NB4 (cell line): ENCODE results near the gene BICRA.

ENCODE experiments used
- DNase-seq: peaks from one replicate; pipeline ENCODE4 v3.0.0; 2010; ENCODE audit warnings: low read depth
- H3K4me3 ChIP-seq: one replicate; pipeline ENCODE4 v1.5.1; 2011; ENCODE audit warnings: mild to moderate bottlenecking, low read depth, low read length, moderate library complexity
- CTCF ChIP-seq: IDR thresholded peaks from one replicate; pipeline ENCODE4 v1.5.1; 2012; ENCODE audit warnings: low read depth, low read length
- MAX ChIP-seq: IDR thresholded peaks from 2 replicates; pipeline ENCODE4 v1.6.1; 2011; ENCODE audit warnings: low read depth, low read length
- MYC ChIP-seq: IDR thresholded peaks from 2 replicates; pipeline ENCODE4 v1.6.1; 2011; ENCODE audit warnings: low read depth, low read length
- POLR2A ChIP-seq: IDR thresholded peaks from 2 replicates; pipeline ENCODE4 v1.6.1; 2011; ENCODE audit warnings: mild to moderate bottlenecking; ENCODE audit not compliant: insufficient read length; ENCODE audit errors: extremely low read depth

Gene BICRA

GRCh38 chr19:47671499-47671898 lies 62.6 kb downstream of the BICRA start:
- TF ChIP-seq CTCF (no peak), MYC (no peak)
- H3K4me3 ChIP-seq = no peak overlapping the region
- no peak for DNase-seq

- H3K4me3 ChIP-seq = no peak overlapping the region
- no peak for TF ChIP-seq CTCF
- TF ChIP-seq MYC = no peak
- no peak for TF ChIP-seq POLR2A
- TF ChIP-seq MAX = no peak
- no peak for DNase-seq
Measured at GRCh38 chr19:47673426-47673825, 64.5 kb downstream of the BICRA start.

GRCh38 chr19:47674548-47674947 lies 65.6 kb downstream of the BICRA start:
- no peak for TF ChIP-seq POLR2A
- no peak for TF ChIP-seq MAX
- TF ChIP-seq CTCF = no peak
- TF ChIP-seq MYC = no peak
- no peak for DNase-seq
- no peak overlapping the region for H3K4me3 ChIP-seq

GRCh38 chr19:47675271-47675670 lies 66.3 kb downstream of the BICRA start:
- DNase-seq = no peak
- no peak for TF ChIP-seq CTCF
- no peak for TF ChIP-seq MYC
- no peak for TF ChIP-seq POLR2A
- TF ChIP-seq MAX = no peak
- no peak overlapping the region for H3K4me3 ChIP-seq

- TF ChIP-seq MAX (no peak), MYC (no peak), CTCF (no peak), POLR2A (no peak)
- DNase-seq = no peak
- H3K4me3 ChIP-seq = no peak overlapping the region
Measured at GRCh38 chr19:47675859-47676258, 66.9 kb downstream of the BICRA start.

GRCh38 chr19:47676811-47677210 lies 67.9 kb downstream of the BICRA start:
- H3K4me3 ChIP-seq = no peak overlapping the region
- DNase-seq = no peak
- no peak for TF ChIP-seq MAX
- TF ChIP-seq CTCF = no peak
- TF ChIP-seq MYC = no peak
- no peak for TF ChIP-seq POLR2A
